ENCODE measurements around the gene FHIT.

FHIT gene

GRCh38 chr3:59756934-59757333 is 1494.3 kb downstream of the FHIT start:
- H3K27ac ChIP-seq = no peak overlapping the region
- no peak for DNase-seq (ENCODE audit: low spot score)
- POLR2A ChIA-PET (ENCODE audit: low non-redundant PET) = no interaction called here
- TF ChIP-seq, protein P1, sequence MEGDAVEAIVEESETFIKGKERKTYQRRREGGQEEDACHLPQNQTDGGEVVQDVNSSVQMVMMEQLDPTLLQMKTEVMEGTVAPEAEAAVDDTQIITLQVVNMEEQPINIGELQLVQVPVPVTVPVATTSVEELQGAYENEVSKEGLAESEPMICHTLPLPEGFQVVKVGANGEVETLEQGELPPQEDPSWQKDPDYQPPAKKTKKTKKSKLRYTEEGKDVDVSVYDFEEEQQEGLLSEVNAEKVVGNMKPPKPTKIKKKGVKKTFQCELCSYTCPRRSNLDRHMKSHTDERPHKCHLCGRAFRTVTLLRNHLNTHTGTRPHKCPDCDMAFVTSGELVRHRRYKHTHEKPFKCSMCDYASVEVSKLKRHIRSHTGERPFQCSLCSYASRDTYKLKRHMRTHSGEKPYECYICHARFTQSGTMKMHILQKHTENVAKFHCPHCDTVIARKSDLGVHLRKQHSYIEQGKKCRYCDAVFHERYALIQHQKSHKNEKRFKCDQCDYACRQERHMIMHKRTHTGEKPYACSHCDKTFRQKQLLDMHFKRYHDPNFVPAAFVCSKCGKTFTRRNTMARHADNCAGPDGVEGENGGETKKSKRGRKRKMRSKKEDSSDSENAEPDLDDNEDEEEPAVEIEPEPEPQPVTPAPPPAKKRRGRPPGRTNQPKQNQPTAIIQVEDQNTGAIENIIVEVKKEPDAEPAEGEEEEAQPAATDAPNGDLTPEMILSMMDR (conservative IDR thresholded peaks at IDR 0.05; ENCODE audit: low read depth) = no peak
- CTCF ChIA-PET = no interaction called here

DNA sequence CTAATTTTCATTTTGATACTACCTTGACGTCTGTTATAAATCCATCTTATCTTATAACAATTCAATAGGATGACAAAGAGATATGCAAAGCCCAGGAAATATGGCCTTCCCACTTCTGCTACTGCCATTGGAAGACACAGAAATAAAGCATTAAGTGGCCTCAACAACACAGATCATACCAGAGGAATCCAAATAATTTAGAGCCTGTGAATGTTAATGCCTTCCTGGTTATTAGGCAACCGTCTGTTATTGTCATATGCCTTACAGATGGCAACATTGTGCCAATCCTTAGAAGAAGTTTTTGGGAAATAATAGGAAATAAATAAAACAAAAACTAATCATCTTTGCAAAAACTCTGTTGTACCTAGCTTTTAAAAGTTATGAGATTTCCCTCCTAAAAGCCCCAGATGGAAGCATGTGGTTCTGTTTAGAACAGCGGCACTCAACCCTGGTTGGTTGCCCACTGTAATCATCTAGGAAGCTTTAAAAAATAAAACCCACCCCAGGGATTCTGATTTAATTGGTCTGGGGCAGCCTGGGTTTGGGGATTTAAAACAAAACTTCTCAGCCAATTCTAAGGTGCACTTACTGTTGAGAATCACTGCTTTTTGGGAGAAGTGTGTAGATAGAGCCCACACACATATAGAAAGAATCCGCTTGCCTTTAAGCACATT is 1496.7 kb downstream of the FHIT start:
- POLR2A ChIA-PET (ENCODE audit: low non-redundant PET) = no interaction called here
- TF ChIP-seq, protein P1 (conservative IDR thresholded peaks at IDR 0.05; ENCODE audit: low read depth) = no peak
- CTCF ChIA-PET = no interaction called here
- no peak overlapping the region for H3K27ac ChIP-seq
- DNase-seq (ENCODE audit: low spot score) = no peak

DNA sequence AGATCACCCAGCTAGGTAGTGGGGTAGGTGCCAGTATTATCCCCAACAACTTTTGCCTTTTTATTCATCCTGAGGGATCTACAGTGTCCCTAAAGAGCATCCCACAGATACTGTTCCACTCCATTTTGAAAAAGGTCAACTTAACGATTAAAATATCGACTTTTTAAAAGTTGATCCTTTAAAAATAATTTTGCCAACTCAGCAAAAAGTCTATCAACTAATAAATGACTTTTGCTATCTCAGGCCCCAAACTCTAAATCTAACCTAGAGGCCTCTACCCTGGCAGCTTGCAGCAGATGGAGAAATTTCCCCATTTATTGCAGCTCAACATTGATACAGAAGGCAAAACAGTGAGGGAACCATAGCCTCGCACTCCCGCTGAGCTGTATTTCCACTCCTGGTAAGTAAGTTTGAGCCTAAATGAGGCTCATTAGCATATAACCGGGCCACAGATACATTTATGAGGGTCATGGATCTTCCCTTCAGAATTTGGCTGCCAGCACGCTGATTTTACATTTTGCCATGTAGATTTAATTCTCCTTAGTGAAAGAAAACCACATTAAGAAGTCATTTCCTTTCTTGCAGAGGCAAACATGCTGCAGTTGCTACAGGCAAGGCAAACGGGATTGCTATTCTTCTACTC is 1497.3 kb downstream of the FHIT start:
- TF ChIP-seq, protein P1 (conservative IDR thresholded peaks at IDR 0.05; ENCODE audit: low read depth) = no peak
- no peak for DNase-seq (ENCODE audit: low spot score)
- no peak overlapping the region for H3K27ac ChIP-seq
- ChIA-PET CTCF (interaction anchor here (0.5 kb wide), 1 partner anchor 700 kb away, joined by 3 read pairs; no protein-coding TSS in a partner anchor), POLR2A (ENCODE audit: low non-redundant PET) (no interaction called here)

DNA sequence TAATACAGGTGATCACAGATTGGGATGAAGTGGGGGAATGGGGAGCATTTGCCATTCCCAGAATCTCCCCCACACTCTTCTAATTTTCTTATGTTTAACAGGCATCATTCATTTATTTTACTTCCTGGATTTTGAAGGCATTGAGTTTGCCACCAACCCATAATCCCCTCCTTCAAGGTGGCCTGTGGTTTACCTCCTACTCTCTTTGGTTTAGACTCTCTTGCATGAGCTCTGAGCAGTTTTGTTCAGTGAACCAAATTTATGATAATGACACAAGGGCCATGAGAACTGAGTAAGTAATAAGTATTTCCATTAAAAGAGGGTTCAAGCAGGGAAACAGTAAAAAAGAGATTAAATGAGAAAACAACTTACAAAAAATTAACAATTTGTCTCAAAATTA is 1498.3 kb downstream of the FHIT start:
- TF ChIP-seq, protein P1 (conservative IDR thresholded peaks at IDR 0.05; ENCODE audit: low read depth) = no peak
- DNase-seq (ENCODE audit: low spot score) = no peak
- CTCF ChIA-PET = no interaction called here
- no peak overlapping the region for H3K27ac ChIP-seq
- POLR2A ChIA-PET (ENCODE audit: low non-redundant PET) = no interaction called here

DNA sequence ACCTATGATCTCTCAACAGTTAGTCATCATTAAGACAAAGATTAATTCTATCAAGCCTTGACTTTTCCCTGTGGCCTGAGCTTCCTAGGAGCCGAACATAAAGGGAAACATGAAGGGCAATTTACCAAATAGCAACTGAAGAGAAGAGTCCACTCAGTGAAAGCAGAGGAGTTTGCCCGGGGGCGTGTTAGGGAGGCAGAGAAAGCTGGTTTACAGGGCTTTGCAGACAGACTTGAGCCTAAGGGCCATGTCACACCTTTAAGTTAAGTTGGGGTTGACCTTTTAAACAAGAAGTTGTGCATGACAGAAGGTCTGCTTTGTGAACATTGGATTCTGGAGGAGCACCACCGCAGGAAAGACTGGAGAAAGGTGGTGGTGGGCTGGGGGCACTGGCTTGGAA is 1499.6 kb downstream of the FHIT start:
- TF ChIP-seq, protein P1 (conservative IDR thresholded peaks at IDR 0.05; ENCODE audit: low read depth) = no peak
- no peak overlapping the region for H3K27ac ChIP-seq
- POLR2A ChIA-PET (ENCODE audit: low non-redundant PET) = no interaction called here
- no peak for DNase-seq (ENCODE audit: low spot score)
- CTCF ChIA-PET = interaction anchor here (0.6 to 0.9 kb wide), 2 partner anchors 22 to 117 kb away, joined by 4 to 8 read pairs; no protein-coding TSS in a partner anchor

GRCh38 chr3:59750391-59750790 is 1500.9 kb downstream of the FHIT start:
- CTCF ChIA-PET = no interaction called here

More at GRCh38 chr3:59750391-59750790, 1500.9 kb downstream of the FHIT start:
- TF ChIP-seq, protein P1 (conservative IDR thresholded peaks at IDR 0.05; ENCODE audit: low read depth) = no peak
- DNase-seq (ENCODE audit: low spot score) = no peak
- H3K27ac ChIP-seq = no peak overlapping the region
- POLR2A ChIA-PET (ENCODE audit: low non-redundant PET) = no interaction called here
